HG03521 (cell line): ENCODE results near the gene SEC23A.
"Not testable (repeated sequence)": the region's sequence is repeated elsewhere in the genome, so short reads cannot be mapped to it uniquely, and the experiment has no call there.

Source experiments
- ATAC-seq: cut with Tn5 transposase; IDR thresholded peaks from one replicate; pipeline ENCODE4 v1.9.1; 2021; ENCODE audit warnings: mild to moderate bottlenecking, moderate library complexity; ENCODE audit not compliant: unreplicated experiment

Gene SEC23A

GRCh38 chr14:39094515-39094914 lies 8.5 kb downstream of the SEC23A start:
- no peak for ATAC-seq

DNA sequence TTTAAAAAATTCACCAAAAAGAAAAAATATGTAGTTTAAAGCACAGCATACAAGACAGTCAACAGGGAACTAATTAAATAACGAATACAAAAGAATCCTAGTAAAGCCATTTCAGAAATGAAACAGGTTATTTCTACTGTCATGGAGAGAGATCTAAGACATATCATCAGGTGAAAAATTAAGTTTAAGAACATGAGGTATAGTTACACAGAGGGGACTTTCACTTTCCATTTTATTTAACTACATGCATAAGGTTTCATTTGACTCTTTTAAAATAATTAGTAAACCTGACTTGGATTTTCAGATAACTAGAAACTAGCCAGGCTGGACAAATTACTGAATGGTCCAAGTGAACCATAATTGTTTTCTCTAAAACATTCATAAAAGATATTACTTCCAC lies 11.3 kb downstream of the SEC23A start:
- ATAC-seq, result no peak

- no peak for ATAC-seq
Measured at GRCh38 chr14:39090548-39091111, 12.4 kb downstream of the SEC23A start.

- ATAC-seq, result no peak
Measured at GRCh38 chr14:39087493-39087892, 15.5 kb downstream of the SEC23A start.

- no peak for ATAC-seq
Measured at GRCh38 chr14:39085933-39086332, 17.1 kb downstream of the SEC23A start.

DNA sequence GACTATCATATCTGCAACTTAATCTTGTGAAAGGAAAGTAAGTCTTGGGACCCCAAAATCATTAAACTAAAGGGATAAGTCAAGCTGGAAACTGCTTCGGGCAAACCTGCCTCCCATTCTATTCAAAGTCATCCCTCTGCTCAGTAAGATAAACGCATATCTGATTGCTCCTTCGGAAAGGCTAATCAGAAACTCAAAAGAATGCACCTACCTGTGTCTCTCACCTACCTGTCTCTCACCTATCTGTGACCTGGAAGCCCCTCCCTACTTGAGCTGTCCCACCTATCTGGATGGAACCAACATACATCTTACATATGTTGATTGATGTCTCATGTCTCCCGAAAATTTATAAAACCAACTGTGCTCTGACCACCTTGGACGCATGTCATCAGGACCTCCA lies 19.9 kb downstream of the SEC23A start:
- no peak for ATAC-seq

DNA sequence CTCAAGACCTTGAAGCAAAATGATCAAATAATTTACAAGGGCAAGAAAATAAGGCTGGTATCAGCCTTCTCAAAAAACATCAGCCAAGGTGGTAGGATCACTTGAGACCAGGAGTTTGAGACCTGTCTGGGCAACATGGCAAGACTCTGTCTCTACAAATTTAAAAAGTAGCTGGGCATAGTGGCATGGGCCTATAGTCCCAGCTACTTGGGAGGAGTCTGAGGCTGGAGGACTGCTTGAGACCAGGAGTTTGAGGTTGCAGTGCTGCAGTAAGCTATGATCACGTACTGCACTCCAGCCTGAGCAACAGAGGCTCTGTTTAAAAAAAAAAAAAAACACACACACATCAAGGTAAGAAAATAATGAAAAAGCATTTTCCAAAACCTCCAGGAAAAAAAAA lies 22.1 kb downstream of the SEC23A start:
- no peak for ATAC-seq

DNA sequence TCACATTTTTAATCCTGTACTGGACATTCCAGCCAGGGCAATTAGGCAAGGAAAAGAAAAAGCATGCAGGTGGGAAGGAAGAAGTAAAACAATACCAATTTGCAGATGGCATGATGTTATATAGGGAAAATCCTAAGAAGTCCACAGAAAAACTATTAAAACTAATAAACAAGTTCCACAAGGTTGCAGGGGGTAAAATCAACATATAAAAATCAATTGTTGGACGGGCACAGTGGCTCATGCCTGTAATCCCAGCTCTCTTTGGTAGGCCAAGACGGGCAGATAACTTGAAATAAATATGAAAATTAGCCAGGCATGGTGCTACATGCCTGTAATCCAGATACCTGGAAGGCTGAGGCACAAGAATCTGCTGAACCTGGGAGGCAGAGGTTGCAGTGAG lies 31.9 kb downstream of the SEC23A start:
- no peak for ATAC-seq

GRCh38 chr14:39069923-39070322 lies 33.1 kb downstream of the SEC23A start:
- no peak for ATAC-seq

DNA sequence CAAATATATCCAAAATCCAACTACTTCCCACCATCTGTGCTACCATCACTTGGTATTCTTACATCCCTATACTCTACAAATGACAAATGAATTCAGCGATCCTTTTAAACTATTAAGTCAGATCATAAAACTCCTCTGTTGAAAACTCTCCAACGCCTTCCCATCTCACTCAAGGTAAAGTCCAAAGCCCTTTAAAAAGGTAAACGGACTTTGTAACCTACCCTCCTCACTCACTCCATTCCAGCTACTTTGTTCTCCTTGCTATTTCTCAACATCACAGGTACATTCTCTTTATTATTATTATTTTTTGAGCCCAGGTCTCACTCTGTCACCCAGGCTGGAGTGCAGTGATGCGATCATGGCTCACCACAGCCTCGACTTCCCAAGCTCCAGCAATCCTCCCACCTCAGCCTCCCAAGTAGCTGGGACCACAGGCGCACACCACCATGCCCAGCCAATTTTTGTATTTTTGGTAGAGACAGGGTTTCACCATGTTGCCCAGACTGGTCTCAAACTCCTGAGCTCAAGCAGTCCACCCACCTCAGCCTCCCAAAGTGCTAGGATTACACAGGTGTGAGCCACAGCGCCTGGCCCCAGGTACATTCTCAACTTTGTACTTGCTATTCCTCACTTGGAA lies 33.7 kb downstream of the SEC23A start:
- not testable (repeated sequence) for ATAC-seq

GRCh38 chr14:39060818-39061437 lies 42.1 kb downstream of the SEC23A start:
- peak; percentile 99 for ATAC-seq

DNA sequence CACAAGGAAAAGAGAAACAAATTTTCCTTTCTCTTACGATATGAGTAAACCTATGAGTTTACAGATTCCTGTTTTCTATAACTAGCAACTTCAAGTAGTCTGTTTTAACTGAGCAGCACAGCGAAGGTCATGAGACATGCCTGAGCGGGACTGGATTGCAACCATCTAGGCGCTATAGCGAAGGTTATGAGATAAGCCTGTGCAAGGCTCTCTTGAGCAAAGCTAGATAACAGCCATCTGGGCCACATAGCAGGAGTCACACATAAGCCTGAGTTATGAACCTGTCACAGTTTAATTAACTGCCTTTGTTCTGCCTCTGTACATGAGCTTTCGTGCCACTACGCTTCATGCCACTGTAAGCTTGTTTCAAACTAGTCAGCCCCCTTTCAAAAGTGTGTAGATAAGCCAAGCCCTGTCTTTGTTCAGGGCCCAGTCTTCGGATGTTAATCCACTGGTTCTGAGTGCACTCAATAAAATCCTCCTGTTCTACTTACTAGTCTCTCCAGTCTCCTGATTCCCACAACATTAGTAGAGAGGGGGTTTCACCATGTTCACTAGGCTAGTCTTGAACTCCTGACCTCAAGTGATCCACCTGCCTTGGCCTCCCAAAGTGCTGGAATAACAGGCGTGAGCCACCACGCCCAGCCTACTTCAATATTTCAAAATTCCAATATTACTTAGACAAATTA lies 47.1 kb downstream of the SEC23A start:
- ATAC-seq, result no peak

DNA sequence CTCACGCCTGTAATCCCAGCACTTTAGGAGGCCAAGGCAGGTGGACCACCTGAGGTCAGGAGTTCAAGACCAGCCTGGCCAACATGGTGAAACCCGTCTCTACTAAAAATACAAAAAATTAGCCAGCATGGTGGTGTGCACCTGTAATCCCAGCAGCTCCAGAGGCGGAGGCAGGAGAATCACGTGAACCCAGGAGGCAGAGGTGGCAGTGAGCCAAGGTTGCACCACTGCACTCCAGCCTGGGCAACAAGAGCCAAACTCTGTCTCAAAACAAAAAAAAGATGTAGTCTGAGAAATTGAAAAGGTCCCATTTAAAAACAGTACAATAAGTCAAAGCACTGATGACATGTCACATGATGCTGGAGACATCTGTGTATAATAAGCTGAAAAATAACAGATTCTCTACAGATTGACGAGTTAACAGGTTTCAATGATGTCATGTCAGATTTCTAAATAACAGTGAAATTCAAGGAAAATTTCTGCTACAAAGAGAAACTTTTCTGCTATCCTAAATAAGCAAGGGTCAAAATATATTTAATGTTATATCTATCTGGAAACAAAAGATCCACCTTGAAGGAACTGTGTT lies 50.1 kb downstream of the SEC23A start:
- ATAC-seq, result not testable (repeated sequence)

DNA sequence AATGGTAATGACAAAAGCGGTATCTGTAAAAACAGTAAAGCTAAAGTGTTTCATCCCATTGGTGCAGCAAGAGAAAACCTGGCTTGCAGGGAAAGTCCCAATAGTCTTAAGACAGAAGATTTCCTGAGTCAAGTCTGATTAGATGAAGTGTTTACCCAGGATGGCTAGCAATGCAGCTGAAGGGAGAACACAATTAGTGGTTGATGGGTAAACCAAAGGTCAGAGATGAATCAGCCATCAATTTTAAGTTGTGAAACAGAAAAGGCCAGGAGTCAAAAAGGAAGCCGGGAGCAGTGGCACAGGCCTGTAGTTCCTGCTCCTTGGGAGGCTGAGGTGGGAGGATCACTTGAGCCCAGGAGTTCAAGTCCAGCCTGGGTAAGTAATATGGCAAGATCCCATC lies 52.6 kb downstream of the SEC23A start:
- no peak for ATAC-seq

GRCh38 chr14:39045889-39046288 lies 57.1 kb downstream of the SEC23A start:
- ATAC-seq, result not testable (repeated sequence)

GRCh38 chr14:39043352-39043943 lies 59.6 kb downstream of the SEC23A start:
- no peak for ATAC-seq

- ATAC-seq, result no peak
Measured at GRCh38 chr14:39040529-39040928, 62.5 kb downstream of the SEC23A start.

GRCh38 chr14:39038542-39038941 lies 64.5 kb downstream of the SEC23A start:
- no peak for ATAC-seq

- ATAC-seq, result no peak
Measured at GRCh38 chr14:39036760-39037159, 66.3 kb downstream of the SEC23A start.

DNA sequence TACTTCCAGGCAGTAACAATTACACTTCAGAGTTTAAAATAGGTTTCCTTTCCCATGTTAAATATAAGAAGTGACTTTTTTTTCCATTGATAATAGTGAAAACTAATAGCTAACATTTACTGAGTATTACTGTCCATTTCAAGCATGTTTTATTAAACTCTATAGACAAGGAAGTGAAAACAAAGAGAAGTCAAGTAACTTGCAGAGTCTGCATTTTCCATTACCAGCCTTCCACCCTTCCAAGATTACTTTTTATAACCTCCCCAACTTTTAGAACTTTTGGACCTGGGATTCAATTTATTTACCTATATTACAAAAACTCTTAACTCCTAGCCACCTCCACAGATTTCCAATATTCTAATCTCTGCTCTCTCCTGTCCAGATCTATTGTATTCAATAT lies 67.7 kb downstream of the SEC23A start:
- no peak for ATAC-seq
